LNCAP (cell line): ENCODE data around the gene ADCY3.

Experiments
- CTCF ChIP-seq: fragments of 450-650 bp; IDR thresholded peaks from 2 replicates; pipeline ENCODE4 v1.5.1; 2017; ENCODE audit warnings: mild to moderate bottlenecking

The ADCY3 gene

GRCh38 chr2:24883946-24884345, 36.1 kb downstream of the ADCY3 start:
- no peak for TF ChIP-seq CTCF

DNA sequence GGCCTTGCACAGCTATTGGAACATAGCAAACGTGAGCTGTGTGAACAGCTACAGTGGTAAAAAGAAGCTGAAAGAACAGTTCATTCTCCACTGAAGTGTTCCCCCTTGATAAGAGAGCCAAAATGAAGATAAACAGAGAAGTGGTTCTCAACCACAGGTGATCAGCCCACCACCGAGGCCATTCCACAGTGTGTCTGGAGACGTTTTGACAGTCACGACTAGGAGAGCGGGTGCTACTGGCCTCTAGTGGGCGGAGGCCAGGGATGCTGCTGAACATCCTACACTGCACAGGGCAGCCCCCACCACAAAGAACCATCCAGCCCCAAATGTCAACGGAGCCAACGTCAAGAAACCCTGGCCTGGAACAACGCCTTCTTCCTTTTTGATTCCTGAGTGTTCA, 38.4 kb downstream of the ADCY3 start:
- no peak for TF ChIP-seq CTCF

GRCh38 chr2:24881158-24881557, 38.9 kb downstream of the ADCY3 start:
- TF ChIP-seq CTCF, result no peak

GRCh38 chr2:24878341-24878740, 41.7 kb downstream of the ADCY3 start:
- TF ChIP-seq CTCF, result no peak

GRCh38 chr2:24877646-24878045, 42.4 kb downstream of the ADCY3 start:
- TF ChIP-seq CTCF, result no peak

- TF ChIP-seq CTCF, result no peak
These were observed 43.0 kb downstream of the ADCY3 start for GRCh38 chr2:24877067-24877466.

- TF ChIP-seq CTCF, result no peak
These were observed 44.1 kb downstream of the ADCY3 start for GRCh38 chr2:24875901-24876300.

GRCh38 chr2:24875272-24875671, 44.8 kb downstream of the ADCY3 start:
- no peak for TF ChIP-seq CTCF
